ENCODE measurements around the gene RSPRY1.

DNA sequence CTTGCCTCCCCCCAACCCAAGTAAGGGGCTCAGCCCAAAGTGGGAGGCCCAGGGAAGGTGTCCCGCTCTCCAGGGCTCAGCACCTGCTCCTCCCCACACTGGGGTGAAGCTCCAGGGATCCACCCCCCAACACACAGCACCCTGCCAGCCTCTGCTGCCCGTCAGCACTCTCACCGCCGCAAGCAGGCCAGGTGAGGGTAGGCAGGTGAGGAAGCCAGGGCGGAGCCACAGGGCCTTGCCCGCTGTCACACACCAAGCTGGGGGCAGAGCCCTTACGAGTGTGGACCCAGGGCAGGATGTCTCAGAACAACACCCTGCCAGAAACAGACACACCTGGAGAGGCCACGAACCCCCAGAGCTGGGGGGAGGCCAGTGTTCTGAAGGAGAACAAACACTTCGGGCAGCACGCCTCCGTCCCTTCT, 78.8 kb downstream of the RSPRY1 start:
- TF ChIP-seq, protein P1, sequence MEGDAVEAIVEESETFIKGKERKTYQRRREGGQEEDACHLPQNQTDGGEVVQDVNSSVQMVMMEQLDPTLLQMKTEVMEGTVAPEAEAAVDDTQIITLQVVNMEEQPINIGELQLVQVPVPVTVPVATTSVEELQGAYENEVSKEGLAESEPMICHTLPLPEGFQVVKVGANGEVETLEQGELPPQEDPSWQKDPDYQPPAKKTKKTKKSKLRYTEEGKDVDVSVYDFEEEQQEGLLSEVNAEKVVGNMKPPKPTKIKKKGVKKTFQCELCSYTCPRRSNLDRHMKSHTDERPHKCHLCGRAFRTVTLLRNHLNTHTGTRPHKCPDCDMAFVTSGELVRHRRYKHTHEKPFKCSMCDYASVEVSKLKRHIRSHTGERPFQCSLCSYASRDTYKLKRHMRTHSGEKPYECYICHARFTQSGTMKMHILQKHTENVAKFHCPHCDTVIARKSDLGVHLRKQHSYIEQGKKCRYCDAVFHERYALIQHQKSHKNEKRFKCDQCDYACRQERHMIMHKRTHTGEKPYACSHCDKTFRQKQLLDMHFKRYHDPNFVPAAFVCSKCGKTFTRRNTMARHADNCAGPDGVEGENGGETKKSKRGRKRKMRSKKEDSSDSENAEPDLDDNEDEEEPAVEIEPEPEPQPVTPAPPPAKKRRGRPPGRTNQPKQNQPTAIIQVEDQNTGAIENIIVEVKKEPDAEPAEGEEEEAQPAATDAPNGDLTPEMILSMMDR (conservative IDR thresholded peaks at IDR 0.05): no peak
- TF ChIP-seq ZFX (IDR thresholded peaks at IDR 0.05): no peak
